ENCODE measurements around the gene TRMT11. TPM values are rescaled to one million over a fixed set of nuclear protein-coding genes. Genes with fewer than 3 reads are reported as not detected.

Gene TRMT11
- total and polyA plus RNA-seq, 9 donors, result 10.7 to 29.9 (median 23.9) TPM

GRCh38 chr6:125942672-125943527 is 43.4 kb upstream of the TRMT11 start:
- H3K36me3 ChIP-seq, result no peaks in the 10 kb centered on the region
- intact Hi-C loops (cut with DNase I), result no loop called here
- H3K9me3 ChIP-seq, result no peaks in the 10 kb centered on the region
- no peak overlapping the region for H3K27ac ChIP-seq
- no peak for TF ChIP-seq POLR2A (IDR thresholded peaks at IDR 0.05)
- no peak for TF ChIP-seq CTCF (IDR thresholded peaks at IDR 0.05)
- TF ChIP-seq EP300 (IDR thresholded peaks at IDR 0.05), result no peak
- WGBS, 3 donors, result 93 to 97% (median 93%) methylated on average over 10 of the region's 10 CpGs
- no peaks in the 10 kb centered on the region for H3K27me3 ChIP-seq
- no peak overlapping the region for H3K4me3 ChIP-seq
- DNase-seq, result no peak
- no peaks in the 10 kb centered on the region for H3K4me1 ChIP-seq (ENCODE audit: insufficient read depth)

GRCh38 chr6:125943528-125944433 is 42.6 kb upstream of the TRMT11 start:
- TF ChIP-seq POLR2A (IDR thresholded peaks at IDR 0.05), result no peak
- TF ChIP-seq EP300 (IDR thresholded peaks at IDR 0.05), result no peak
- TF ChIP-seq CTCF (IDR thresholded peaks at IDR 0.05), result no peak
- DNase-seq, result no peak
- Histone ChIP-seq H3K36me3 (no peaks in the 10 kb centered on the region), H3K9me3 (no peaks in the 10 kb centered on the region), H3K4me1 (ENCODE audit: insufficient read depth) (no peaks in the 10 kb centered on the region), H3K27ac (peak overlapping the region in 1 of 2 donors; percentile 21), H3K27me3 (no peaks in the 10 kb centered on the region), H3K4me3 (no peak overlapping the region)
- 81 to 89% (median 84%) methylated on average over 4 of the region's 4 CpGs for WGBS, 3 donors
- intact Hi-C loops (cut with DNase I), result no loop called here

- no peaks in the 10 kb centered on the region for H3K27me3 ChIP-seq
- peak overlapping the region in 1 of 2 donors; percentile 21 for H3K27ac ChIP-seq
- WGBS, 3 donors, result 4 to 8% (median 7%) methylated on average over 5 of the region's 5 CpGs
- H3K9me3 ChIP-seq, result no peaks in the 10 kb centered on the region
- no peaks in the 10 kb centered on the region for H3K36me3 ChIP-seq
- H3K4me3 ChIP-seq, result no peak overlapping the region
- intact Hi-C loops (cut with DNase I), result no loop called here
- TF ChIP-seq CTCF (IDR thresholded peaks at IDR 0.05) (no peak), EP300 (IDR thresholded peaks at IDR 0.05) (no peak), POLR2A (IDR thresholded peaks at IDR 0.05) (no peak)
- peak in 4 of 5 donors; percentile 24 to 73 (median 52) for DNase-seq
- H3K4me1 ChIP-seq (ENCODE audit: insufficient read depth), result no peaks in the 10 kb centered on the region
Measured at GRCh38 chr6:125944434-125944816, 41.9 kb upstream of the TRMT11 start.

- intact Hi-C loops (cut with DNase I), result no loop called here
- Histone ChIP-seq H3K27ac (no peak overlapping the region), H3K4me1 (ENCODE audit: insufficient read depth) (no peaks in the 10 kb centered on the region), H3K36me3 (no peaks in the 10 kb centered on the region), H3K9me3 (no peaks in the 10 kb centered on the region), H3K27me3 (no peaks in the 10 kb centered on the region), H3K4me3 (no peak overlapping the region)
- WGBS, 3 donors, result 59 to 64% (median 60%) methylated on average over 1 of the region's 1 CpG
- TF ChIP-seq POLR2A (IDR thresholded peaks at IDR 0.05) (no peak), CTCF (IDR thresholded peaks at IDR 0.05) (no peak), EP300 (IDR thresholded peaks at IDR 0.05) (no peak)
- no peak for DNase-seq
Measured at GRCh38 chr6:125944896-125945295, 41.4 kb upstream of the TRMT11 start.

Data from ovary (tissue), 9 donors.